ENCODE data around the gene RNPS1. TPM values are rescaled to one million over a fixed set of nuclear protein-coding genes. Genes with fewer than 3 reads are reported as not detected.

Gene RNPS1
- polyA plus RNA-seq, 1 donor from 2014 or later, result 180 TPM

DNA sequence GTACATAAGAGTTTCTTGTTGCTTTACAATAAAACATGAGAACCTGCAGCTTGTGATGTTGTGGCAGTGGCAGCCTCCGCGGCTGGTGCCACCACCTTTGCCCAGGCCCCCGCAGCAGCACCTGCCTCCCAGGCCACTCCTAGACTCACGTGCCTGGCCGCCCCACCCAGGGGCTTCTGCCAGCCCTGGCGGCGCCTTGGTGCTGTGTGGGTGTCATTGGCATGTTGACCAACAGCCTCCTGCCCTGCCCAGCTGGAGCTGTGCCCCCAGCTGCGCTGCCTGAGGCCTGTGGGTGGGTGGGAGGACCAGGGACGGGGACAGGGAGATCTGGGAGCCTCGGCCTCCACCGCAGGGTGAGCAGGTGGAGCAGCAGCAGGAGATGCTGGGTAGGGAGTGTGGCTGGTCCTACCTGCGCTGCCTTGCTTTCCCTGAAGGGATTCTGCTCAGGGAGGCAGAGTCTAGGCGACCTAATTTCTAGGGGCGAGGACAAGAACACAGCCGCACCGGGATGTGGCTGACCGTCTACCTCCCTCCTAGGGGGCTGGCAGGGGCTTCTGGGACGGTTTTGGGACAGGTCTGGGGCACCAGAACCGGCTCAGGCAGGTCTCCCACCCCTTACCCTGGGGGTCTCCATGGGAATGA lies 32.1 kb downstream of the RNPS1 start:
- no peak overlapping the region for H3K27ac ChIP-seq (ENCODE audit: low read length)

GRCh38 chr16:2235234-2235651 lies 32.7 kb downstream of the RNPS1 start:
- Histone ChIP-seq H3K36me3 (ENCODE audit: insufficient read depth, low read length) (no peaks in the 10 kb centered on the region), H3K9me3 (ENCODE audit: low read length) (no peaks in the 10 kb centered on the region), H3F3A (ENCODE audit: insufficient read depth, low read length, poor library complexity, severe bottlenecking) (no peaks in the 10 kb centered on the region), H3K9ac (ENCODE audit: low read length) (no peak overlapping the region), H3K27me3 (ENCODE audit: insufficient read depth, low read depth, low read length) (peaks cover 15% of the 10 kb centered on the region), H3K4me2 (ENCODE audit: low read length) (no peak overlapping the region), H2AFZ (ENCODE audit: low read depth, low read length) (no peak overlapping the region), H3K4me3 (ENCODE audit: low read length) (no peak overlapping the region), H3K27ac (ENCODE audit: low read length) (no peak overlapping the region), H3K79me2 (replicated peaks; ENCODE audit: insufficient read depth, low read length) (no peaks in the 10 kb centered on the region), H3K9me2 (ENCODE audit: insufficient read depth, low read length) (no peaks in the 10 kb centered on the region), H4K20me1 (ENCODE audit: insufficient read depth) (no peaks in the 10 kb centered on the region)
- TF ChIP-seq POLR2AphosphoS5 (IDR thresholded peaks at IDR 0.05) (no peak), EP300 (conservative IDR thresholded peaks at IDR 0.05; ENCODE audit: poor library complexity, severe bottlenecking) (no peak)
- TF ChIP-seq, protein P1, sequence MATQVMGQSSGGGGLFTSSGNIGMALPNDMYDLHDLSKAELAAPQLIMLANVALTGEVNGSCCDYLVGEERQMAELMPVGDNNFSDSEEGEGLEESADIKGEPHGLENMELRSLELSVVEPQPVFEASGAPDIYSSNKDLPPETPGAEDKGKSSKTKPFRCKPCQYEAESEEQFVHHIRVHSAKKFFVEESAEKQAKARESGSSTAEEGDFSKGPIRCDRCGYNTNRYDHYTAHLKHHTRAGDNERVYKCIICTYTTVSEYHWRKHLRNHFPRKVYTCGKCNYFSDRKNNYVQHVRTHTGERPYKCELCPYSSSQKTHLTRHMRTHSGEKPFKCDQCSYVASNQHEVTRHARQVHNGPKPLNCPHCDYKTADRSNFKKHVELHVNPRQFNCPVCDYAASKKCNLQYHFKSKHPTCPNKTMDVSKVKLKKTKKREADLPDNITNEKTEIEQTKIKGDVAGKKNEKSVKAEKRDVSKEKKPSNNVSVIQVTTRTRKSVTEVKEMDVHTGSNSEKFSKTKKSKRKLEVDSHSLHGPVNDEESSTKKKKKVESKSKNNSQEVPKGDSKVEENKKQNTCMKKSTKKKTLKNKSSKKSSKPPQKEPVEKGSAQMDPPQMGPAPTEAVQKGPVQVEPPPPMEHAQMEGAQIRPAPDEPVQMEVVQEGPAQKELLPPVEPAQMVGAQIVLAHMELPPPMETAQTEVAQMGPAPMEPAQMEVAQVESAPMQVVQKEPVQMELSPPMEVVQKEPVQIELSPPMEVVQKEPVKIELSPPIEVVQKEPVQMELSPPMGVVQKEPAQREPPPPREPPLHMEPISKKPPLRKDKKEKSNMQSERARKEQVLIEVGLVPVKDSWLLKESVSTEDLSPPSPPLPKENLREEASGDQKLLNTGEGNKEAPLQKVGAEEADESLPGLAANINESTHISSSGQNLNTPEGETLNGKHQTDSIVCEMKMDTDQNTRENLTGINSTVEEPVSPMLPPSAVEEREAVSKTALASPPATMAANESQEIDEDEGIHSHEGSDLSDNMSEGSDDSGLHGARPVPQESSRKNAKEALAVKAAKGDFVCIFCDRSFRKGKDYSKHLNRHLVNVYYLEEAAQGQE (IDR thresholded peaks at IDR 0.05; ENCODE audit: borderline replicate concordance), result no peak

More for the DNA sequence above, 32.1 kb downstream of the RNPS1 start:
- H2AFZ ChIP-seq (ENCODE audit: low read depth, low read length), result no peak overlapping the region
- H4K20me1 ChIP-seq (ENCODE audit: insufficient read depth), result no peaks in the 10 kb centered on the region
- no peaks in the 10 kb centered on the region for H3K79me2 ChIP-seq (replicated peaks; ENCODE audit: insufficient read depth, low read length)
- H3K4me3 ChIP-seq (ENCODE audit: low read length), result no peak overlapping the region
- no peaks in the 10 kb centered on the region for H3F3A ChIP-seq (ENCODE audit: insufficient read depth, low read length, poor library complexity, severe bottlenecking)
- TF ChIP-seq MXI1 (conservative IDR thresholded peaks at IDR 0.05; ENCODE audit: poor library complexity, severe bottlenecking) (no peak), RAD21 (conservative IDR thresholded peaks at IDR 0.05) (no peak), EZH2 (IDR thresholded peaks at IDR 0.05; ENCODE audit: borderline replicate concordance, insufficient read depth, low read length, poor library complexity, severe bottlenecking) (no peak), POLR2AphosphoS5 (IDR thresholded peaks at IDR 0.05) (no peak), SMC3 (conservative IDR thresholded peaks at IDR 0.05; ENCODE audit: poor library complexity) (no peak), EP300 (conservative IDR thresholded peaks at IDR 0.05; ENCODE audit: poor library complexity, severe bottlenecking) (no peak), TAF1 (IDR thresholded peaks at IDR 0.05; ENCODE audit: low read depth) (no peak)
- TF ChIP-seq, protein P1 (IDR thresholded peaks at IDR 0.05; ENCODE audit: borderline replicate concordance), result no peak
- TF ChIP-seq, protein P2, sequence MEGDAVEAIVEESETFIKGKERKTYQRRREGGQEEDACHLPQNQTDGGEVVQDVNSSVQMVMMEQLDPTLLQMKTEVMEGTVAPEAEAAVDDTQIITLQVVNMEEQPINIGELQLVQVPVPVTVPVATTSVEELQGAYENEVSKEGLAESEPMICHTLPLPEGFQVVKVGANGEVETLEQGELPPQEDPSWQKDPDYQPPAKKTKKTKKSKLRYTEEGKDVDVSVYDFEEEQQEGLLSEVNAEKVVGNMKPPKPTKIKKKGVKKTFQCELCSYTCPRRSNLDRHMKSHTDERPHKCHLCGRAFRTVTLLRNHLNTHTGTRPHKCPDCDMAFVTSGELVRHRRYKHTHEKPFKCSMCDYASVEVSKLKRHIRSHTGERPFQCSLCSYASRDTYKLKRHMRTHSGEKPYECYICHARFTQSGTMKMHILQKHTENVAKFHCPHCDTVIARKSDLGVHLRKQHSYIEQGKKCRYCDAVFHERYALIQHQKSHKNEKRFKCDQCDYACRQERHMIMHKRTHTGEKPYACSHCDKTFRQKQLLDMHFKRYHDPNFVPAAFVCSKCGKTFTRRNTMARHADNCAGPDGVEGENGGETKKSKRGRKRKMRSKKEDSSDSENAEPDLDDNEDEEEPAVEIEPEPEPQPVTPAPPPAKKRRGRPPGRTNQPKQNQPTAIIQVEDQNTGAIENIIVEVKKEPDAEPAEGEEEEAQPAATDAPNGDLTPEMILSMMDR (IDR thresholded peaks at IDR 0.05; ENCODE audit: poor library complexity, severe bottlenecking), result no peak
- H3K9me3 ChIP-seq (ENCODE audit: low read length), result no peaks in the 10 kb centered on the region
- H3K36me3 ChIP-seq (ENCODE audit: insufficient read depth, low read length), result no peaks in the 10 kb centered on the region
- no peak overlapping the region for H3K9ac ChIP-seq (ENCODE audit: low read length)
- H3K27me3 ChIP-seq (ENCODE audit: insufficient read depth, low read depth, low read length), result peaks cover 15% of the 10 kb centered on the region
- H3K4me2 ChIP-seq (ENCODE audit: low read length), result no peak overlapping the region
- H3K9me2 ChIP-seq (ENCODE audit: insufficient read depth, low read length), result no peaks in the 10 kb centered on the region
